ENCODE results near the gene ERBIN.

ERBIN gene

GRCh38 chr5:65981548-65981947 is 55.2 kb downstream of the ERBIN start:
- DNase-seq (no peak), ATAC-seq (ENCODE audit: insufficient read depth, low read depth) (no peak)
- Histone ChIP-seq H2AFZ (ENCODE audit: low read depth, low read length) (no peak overlapping the region), H3K4me3 (ENCODE audit: low read depth in 1 of 2, low read length in 2 of 2) (no peak overlapping the region), H3K4me1 (ENCODE audit: insufficient read depth, low read length) (no peaks in the 10 kb centered on the region), H3K27ac (ENCODE audit: low read length) (no peak overlapping the region), H3K36me3 (ENCODE audit: insufficient read depth, low read length) (peaks cover 23% of the 10 kb centered on the region), H3K27me3 (ENCODE audit: insufficient read depth, low read length, poor library complexity) (no peaks in the 10 kb centered on the region), H4K20me1 (ENCODE audit: insufficient read depth, low read length) (peaks cover 49% of the 10 kb centered on the region), H3K79me2 (ENCODE audit: insufficient read depth, low read length) (peaks cover 89% of the 10 kb centered on the region), H3K9me3 (ENCODE audit: insufficient read depth, low read length, severe bottlenecking) (no peaks in the 10 kb centered on the region), H3K4me2 (ENCODE audit: insufficient read depth, low read length) (no peak overlapping the region), H3K9ac (ENCODE audit: low read depth, low read length) (no peak overlapping the region)
- TF ChIP-seq EZH2 (IDR thresholded peaks at IDR 0.05; ENCODE audit: borderline replicate concordance, low read depth, low read length, severe bottlenecking): no peak
- TF ChIP-seq, protein P1, sequence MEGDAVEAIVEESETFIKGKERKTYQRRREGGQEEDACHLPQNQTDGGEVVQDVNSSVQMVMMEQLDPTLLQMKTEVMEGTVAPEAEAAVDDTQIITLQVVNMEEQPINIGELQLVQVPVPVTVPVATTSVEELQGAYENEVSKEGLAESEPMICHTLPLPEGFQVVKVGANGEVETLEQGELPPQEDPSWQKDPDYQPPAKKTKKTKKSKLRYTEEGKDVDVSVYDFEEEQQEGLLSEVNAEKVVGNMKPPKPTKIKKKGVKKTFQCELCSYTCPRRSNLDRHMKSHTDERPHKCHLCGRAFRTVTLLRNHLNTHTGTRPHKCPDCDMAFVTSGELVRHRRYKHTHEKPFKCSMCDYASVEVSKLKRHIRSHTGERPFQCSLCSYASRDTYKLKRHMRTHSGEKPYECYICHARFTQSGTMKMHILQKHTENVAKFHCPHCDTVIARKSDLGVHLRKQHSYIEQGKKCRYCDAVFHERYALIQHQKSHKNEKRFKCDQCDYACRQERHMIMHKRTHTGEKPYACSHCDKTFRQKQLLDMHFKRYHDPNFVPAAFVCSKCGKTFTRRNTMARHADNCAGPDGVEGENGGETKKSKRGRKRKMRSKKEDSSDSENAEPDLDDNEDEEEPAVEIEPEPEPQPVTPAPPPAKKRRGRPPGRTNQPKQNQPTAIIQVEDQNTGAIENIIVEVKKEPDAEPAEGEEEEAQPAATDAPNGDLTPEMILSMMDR (IDR thresholded peaks at IDR 0.05; ENCODE audit: borderline replicate concordance, extremely low read depth, low read length, poor library complexity, severe bottlenecking): no peak

DNA sequence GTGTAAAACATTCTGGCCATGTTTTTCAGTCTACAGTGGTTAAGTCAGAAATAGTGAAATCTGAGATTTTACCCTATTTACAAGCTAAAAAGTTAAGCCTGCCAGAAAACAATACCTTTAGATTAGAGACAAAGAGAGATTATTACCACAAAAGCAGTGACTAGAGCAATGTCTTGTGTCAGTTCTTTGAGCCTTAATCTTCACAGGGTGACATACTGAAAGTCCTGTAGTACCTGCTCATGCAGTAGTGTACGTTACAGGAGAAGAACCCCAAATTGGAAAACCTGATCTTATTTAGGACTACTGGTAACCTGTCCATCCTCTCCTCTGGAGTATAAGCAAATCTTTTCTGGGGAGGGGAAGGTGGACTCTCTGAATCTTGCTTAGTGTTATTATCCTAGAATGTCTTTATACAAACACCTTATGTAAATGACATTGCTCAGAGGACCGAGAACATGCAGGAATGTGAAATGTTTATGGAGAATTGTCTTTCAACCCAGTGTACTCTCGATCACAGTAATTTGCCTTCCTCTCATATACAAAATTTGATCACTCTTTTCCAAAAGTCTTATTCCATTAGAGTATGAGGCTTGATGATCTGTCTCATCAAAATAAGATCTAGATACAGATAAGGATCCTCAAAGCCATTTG is 55.7 kb downstream of the ERBIN start:
- Histone ChIP-seq H3K9me3 (ENCODE audit: insufficient read depth, low read length, severe bottlenecking) (no peaks in the 10 kb centered on the region), H3K79me2 (ENCODE audit: insufficient read depth, low read length) (peaks cover 94% of the 10 kb centered on the region), H3K4me1 (ENCODE audit: insufficient read depth, low read length) (no peaks in the 10 kb centered on the region), H3K9ac (ENCODE audit: low read depth, low read length) (no peak overlapping the region), H3K27me3 (ENCODE audit: insufficient read depth, low read length, poor library complexity) (no peaks in the 10 kb centered on the region), H2AFZ (ENCODE audit: low read depth, low read length) (no peak overlapping the region), H3K27ac (ENCODE audit: low read length) (no peak overlapping the region), H3K4me3 (ENCODE audit: low read depth in 1 of 2, low read length in 2 of 2) (no peak overlapping the region), H4K20me1 (ENCODE audit: insufficient read depth, low read length) (peaks cover 54% of the 10 kb centered on the region), H3K36me3 (ENCODE audit: insufficient read depth, low read length) (peaks cover 23% of the 10 kb centered on the region), H3K4me2 (ENCODE audit: insufficient read depth, low read length) (no peak overlapping the region)
- DNase-seq (no peak), ATAC-seq (ENCODE audit: insufficient read depth, low read depth) (no peak)
- TF ChIP-seq EZH2 (IDR thresholded peaks at IDR 0.05; ENCODE audit: borderline replicate concordance, low read depth, low read length, severe bottlenecking): no peak
- TF ChIP-seq, protein P1 (IDR thresholded peaks at IDR 0.05; ENCODE audit: borderline replicate concordance, extremely low read depth, low read length, poor library complexity, severe bottlenecking): no peak

- Histone ChIP-seq H3K9ac (ENCODE audit: low read depth, low read length) (no peak overlapping the region), H4K20me1 (ENCODE audit: insufficient read depth, low read length) (peaks cover 58% of the 10 kb centered on the region), H2AFZ (ENCODE audit: low read depth, low read length) (no peak overlapping the region), H3K27me3 (ENCODE audit: insufficient read depth, low read length, poor library complexity) (no peaks in the 10 kb centered on the region), H3K36me3 (ENCODE audit: insufficient read depth, low read length) (peaks cover 23% of the 10 kb centered on the region), H3K4me2 (ENCODE audit: insufficient read depth, low read length) (no peak overlapping the region), H3K79me2 (ENCODE audit: insufficient read depth, low read length) (peaks cover 100% of the 10 kb centered on the region), H3K4me3 (ENCODE audit: low read depth in 1 of 2, low read length in 2 of 2) (no peak overlapping the region), H3K9me3 (ENCODE audit: insufficient read depth, low read length, severe bottlenecking) (no peaks in the 10 kb centered on the region), H3K4me1 (ENCODE audit: insufficient read depth, low read length) (no peaks in the 10 kb centered on the region), H3K27ac (ENCODE audit: low read length) (no peak overlapping the region)
- TF ChIP-seq EZH2 (IDR thresholded peaks at IDR 0.05; ENCODE audit: borderline replicate concordance, low read depth, low read length, severe bottlenecking): no peak
- no peak for DNase-seq
- ATAC-seq (ENCODE audit: insufficient read depth, low read depth): no peak
Measured at GRCh38 chr5:65982635-65983034, 56.3 kb downstream of the ERBIN start.

DNA sequence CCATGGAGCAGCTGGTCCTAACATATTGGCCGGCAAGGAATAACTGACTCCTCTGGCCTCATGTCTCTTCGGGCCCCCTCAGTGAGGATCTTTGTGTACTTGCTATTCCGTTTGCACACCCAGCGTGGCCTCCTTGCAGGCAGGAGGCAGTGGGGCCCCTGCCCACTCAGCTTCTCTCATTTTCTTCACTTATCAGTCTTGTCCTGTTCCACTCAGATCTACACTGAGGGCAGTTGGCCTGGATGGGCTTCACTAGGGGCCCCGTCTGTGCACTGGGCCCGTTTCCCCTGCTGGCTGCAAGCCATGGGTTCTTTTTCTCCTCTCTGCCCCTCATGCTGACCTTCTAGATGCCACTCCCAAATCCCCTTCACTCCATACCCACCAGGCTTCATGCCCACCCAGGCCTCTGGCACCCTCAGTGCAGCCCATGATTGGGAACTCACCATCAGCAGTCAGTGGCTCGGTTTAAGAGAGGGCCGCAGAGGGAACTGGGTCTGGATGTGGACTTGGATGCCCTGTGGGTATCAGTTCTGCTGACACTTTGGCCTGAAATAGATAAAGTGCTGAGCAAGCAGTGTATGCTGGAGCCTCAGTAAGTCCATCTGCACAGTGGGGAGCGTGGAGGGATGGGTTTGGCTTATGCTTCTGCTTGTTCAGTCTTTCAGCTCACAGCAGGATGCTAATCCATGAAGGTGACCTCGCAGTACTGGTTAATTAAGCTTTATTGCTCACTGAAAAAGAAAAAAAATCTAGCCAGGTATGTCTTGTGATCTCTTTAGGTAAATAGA is 57.9 kb downstream of the ERBIN start:
- H3K27ac ChIP-seq (ENCODE audit: low read length): no peak overlapping the region
- H3K79me2 ChIP-seq (ENCODE audit: insufficient read depth, low read length): peaks cover 100% of the 10 kb centered on the region
- no peaks in the 10 kb centered on the region for H3K27me3 ChIP-seq (ENCODE audit: insufficient read depth, low read length, poor library complexity)
- no peaks in the 10 kb centered on the region for H3K9me3 ChIP-seq (ENCODE audit: insufficient read depth, low read length, severe bottlenecking)
- ATAC-seq (ENCODE audit: insufficient read depth, low read depth) (0 out of 3 replicates have a peak, but pooled peaks have one; percentile 3), DNase-seq (no peak)
- H3K4me3 ChIP-seq (ENCODE audit: low read depth in 1 of 2, low read length in 2 of 2): no peak overlapping the region
- H3K9ac ChIP-seq (ENCODE audit: low read depth, low read length): no peak overlapping the region
- no peak for TF ChIP-seq EZH2 (IDR thresholded peaks at IDR 0.05; ENCODE audit: borderline replicate concordance, low read depth, low read length, severe bottlenecking)
- TF ChIP-seq, protein P1 (IDR thresholded peaks at IDR 0.05; ENCODE audit: borderline replicate concordance, extremely low read depth, low read length, poor library complexity, severe bottlenecking): no peak
- peaks cover 65% of the 10 kb centered on the region for H4K20me1 ChIP-seq (ENCODE audit: insufficient read depth, low read length)
- H3K4me1 ChIP-seq (ENCODE audit: insufficient read depth, low read length): no peaks in the 10 kb centered on the region
- H3K4me2 ChIP-seq (ENCODE audit: insufficient read depth, low read length): no peak overlapping the region
- peaks cover 15% of the 10 kb centered on the region for H3K36me3 ChIP-seq (ENCODE audit: insufficient read depth, low read length)
- no peak overlapping the region for H2AFZ ChIP-seq (ENCODE audit: low read depth, low read length)

Data from DND-41 (cell line).